HCT116 (cell line): ENCODE measurements around the gene TAGLN2. TPM values are rescaled to one million over a fixed set of nuclear protein-coding genes. Genes with fewer than 3 reads are reported as not detected.

ENCODE experiments used
- ATAC-seq: fragments of 200-7000 bp; cut with Tn5 transposase; 2 replicates; pipeline ENCODE4 v1.9.1; 2020; ENCODE audit warnings: mild to moderate bottlenecking, moderate library complexity
- BruUV-seq: library from RNA; stranded (reverse); fragments of 400-500 nt; replicated peaks from 2 replicates; lab custom pipeline; 2021; lab: Mats Ljungman, UMichigan
- CTCF ChIA-PET: fragments of 300-600 bp; sonication (Branson Sonifier 250); formaldehyde crosslinking; loops from one replicate; lab custom pipeline; 2021; ENCODE audit warnings: antibody characterized with exemption; lab: Charles Lee
- POLR2A ChIA-PET: fragments of 300-600, 350-600 bp; sonication (Branson Sonifier 250); formaldehyde crosslinking; loops from one replicate; lab custom pipeline; 2021; ENCODE audit warnings: antibody characterized with exemption; lab: Charles Lee
- RAD21 ChIA-PET, 2 experiments: fragments of 300-600 bp; sonication (Branson Sonifier 250); formaldehyde crosslinking; loops; one replicate each; lab custom pipeline; 2023; ENCODE audit warnings: low total read pairs in 2 of 2; ENCODE audit not compliant: uncharacterized antibody in 2 of 2, unreplicated experiment in 2 of 2, low non-redundant PET in 1 of 2; lab: Charles Lee
- DNase-seq: peaks from one replicate; pipeline ENCODE4 v3.0.0-alpha.2; 2010; ENCODE audit warnings: low read depth, low spot score
- H2AFZ ChIP-seq: fragments of 200-600 bp; shearing (Covaris generic), sonication (generic); 2 replicates; pipeline ENCODE4 v1.6.1; 2017; ENCODE audit warnings: low read depth, mixed run types, mixed read lengths, antibody characterized with exemption, low read length; ENCODE audit not compliant: poor library complexity, severe bottlenecking
- H3K27ac ChIP-seq: 2 replicates; pipeline ENCODE4 v1.5.1; 2012; ENCODE audit warnings: low read depth, low read length
- H3K27me3 ChIP-seq: fragments of 200-600 bp; sonication (generic); 2 replicates; pipeline ENCODE4 v1.6.1; 2016; ENCODE audit warnings: mixed run types, low read length, mixed read lengths; ENCODE audit not compliant: insufficient read depth
- H3K36me3 ChIP-seq, 2 experiments: fragments of 200-500 bp in 1 of 2; fragments of 200-600 bp in 1 of 2; sonication (Bioruptor generic) in 1 of 2; sonication (generic) in 1 of 2; 2 replicates each; pipeline versions ENCODE4 v1.5.1 to v1.6.1; 2014 to 2016; ENCODE audit warnings: low read length in 2 of 2, inconsistent platforms in 1 of 2, mixed read lengths in 1 of 2, mixed run types in 1 of 2; ENCODE audit not compliant: insufficient read depth in 2 of 2, control insufficient read depth in 1 of 2
- H3K4me1 ChIP-seq, 2 experiments: fragments of 200-600 bp in 1 of 2; sonication (generic) in 1 of 2; 2 replicates each; pipeline versions ENCODE4 v1.5.1 to v1.6.1; 2012 to 2017; ENCODE audit warnings: low read length in 2 of 2, inconsistent platforms in 1 of 2, mild to moderate bottlenecking in 1 of 2, mixed read lengths in 1 of 2, mixed run types in 1 of 2, moderate library complexity in 1 of 2; ENCODE audit not compliant: insufficient read depth in 2 of 2, control insufficient read depth in 1 of 2
- H3K4me2 ChIP-seq: fragments of 200-600 bp; sonication (generic); 2 replicates; pipeline ENCODE4 v1.6.1; 2017; ENCODE audit warnings: mixed run types, low read length, mixed read lengths
- H3K4me3 ChIP-seq, 2 experiments: fragments of 200-600 bp in 1 of 2; sonication (generic) in 1 of 2; replicated peaks in 1 of 2; 2 replicates each; pipeline ENCODE4 v1.5.1; 2011 to 2016; ENCODE audit warnings: low read length in 2 of 2, control low read depth in 1 of 2, low read depth in 1 of 2, mild to moderate bottlenecking in 1 of 2, mixed read lengths in 1 of 2, mixed run types in 1 of 2
- H3K79me2 ChIP-seq: fragments of 200-600 bp; sonication (generic); 2 replicates; pipeline ENCODE4 v1.6.1; 2017; ENCODE audit warnings: mild to moderate bottlenecking, mixed run types, low read length, moderate library complexity, mixed read lengths; ENCODE audit not compliant: insufficient read depth
- H3K9ac ChIP-seq: fragments of 200-600 bp; sonication (generic); 2 replicates; pipeline ENCODE4 v1.6.1; 2016; ENCODE audit warnings: low read length, mixed read lengths
- H3K9me2 ChIP-seq: fragments of 200-600 bp; sonication (generic), shearing (Covaris generic); 2 replicates; pipeline ENCODE4 v1.6.1; 2017; ENCODE audit warnings: mixed run types, mild to moderate bottlenecking, moderate library complexity; ENCODE audit not compliant: insufficient read depth
- H3K9me3 ChIP-seq, 2 experiments: fragments of 200-500 bp in 1 of 2; fragments of 200-600 bp in 1 of 2; sonication (Bioruptor generic) in 1 of 2; sonication (generic) in 1 of 2; 2 replicates each; pipeline ENCODE4 v1.6.1; 2014 to 2017; ENCODE audit warnings: low read length in 2 of 2, mixed read lengths in 2 of 2, inconsistent platforms in 1 of 2, low read depth in 1 of 2, mild to moderate bottlenecking in 1 of 2, mixed run types in 1 of 2, moderate library complexity in 1 of 2; ENCODE audit not compliant: control insufficient read depth in 1 of 2, insufficient read depth in 1 of 2
- H4K20me1 ChIP-seq: fragments of 200-600 bp; sonication (generic), shearing (Covaris generic); 2 replicates; pipeline ENCODE4 v1.6.1; 2017; ENCODE audit warnings: mixed run types, mild to moderate bottlenecking, moderate library complexity; ENCODE audit not compliant: insufficient read depth
- ATF3 ChIP-seq: IDR thresholded peaks from 2 replicates; pipeline ENCODE4 v1.6.1; 2012
- CTCF ChIP-seq, 3 experiments: fragments of 200-600 bp in 1 of 3; sonication (generic) in 1 of 3; IDR thresholded peaks in 2 of 3; conservative IDR thresholded peaks in 1 of 3; 2 replicates each; pipeline ENCODE4 v1.5.1; 2012 to 2017; ENCODE audit warnings: low read depth in 2 of 3, low read length in 2 of 3, antibody characterized with exemption in 1 of 3, borderline replicate concordance in 1 of 3, control low read depth in 1 of 3, mild to moderate bottlenecking in 1 of 3, mixed read lengths in 1 of 3, mixed run types in 1 of 3, moderate library complexity in 1 of 3; ENCODE audit not compliant: insufficient read depth in 1 of 3
- EGR1 ChIP-seq: IDR thresholded peaks from 2 replicates; pipeline ENCODE4 v1.6.1; 2012; ENCODE audit warnings: low read depth
- ELF1 ChIP-seq: IDR thresholded peaks from 2 replicates; pipeline ENCODE4 v1.6.1; 2012; ENCODE audit warnings: low read depth, borderline replicate concordance
- EZH2 ChIP-seq: fragments of 200-600 bp; sonication (generic); IDR thresholded peaks from 2 replicates; pipeline ENCODE4 v1.6.1; 2017; ENCODE audit warnings: antibody characterized with exemption, mixed run types
- FOSL1 ChIP-seq: IDR thresholded peaks from 2 replicates; pipeline ENCODE4 v1.6.1; 2012; ENCODE audit warnings: low read depth
- JUND ChIP-seq: IDR thresholded peaks from 2 replicates; pipeline ENCODE4 v1.6.1; 2012
- POLR2A ChIP-seq: IDR thresholded peaks from 2 replicates; pipeline ENCODE4 v1.7.0; 2011; ENCODE audit warnings: borderline replicate concordance; ENCODE audit not compliant: insufficient read depth, insufficient read length; ENCODE audit errors: extremely low read depth
- POLR2AphosphoS5 ChIP-seq: IDR thresholded peaks from 2 replicates; pipeline ENCODE4 v1.6.1; 2011; ENCODE audit warnings: mild to moderate bottlenecking, low read depth, low read length, moderate library complexity
- RAD21 ChIP-seq: IDR thresholded peaks from 2 replicates; pipeline ENCODE4 v1.6.1; 2012; ENCODE audit warnings: low read depth, mild to moderate bottlenecking
- SIN3A ChIP-seq: IDR thresholded peaks from 2 replicates; pipeline ENCODE4 v1.6.1; 2012; ENCODE audit warnings: low read depth
- SP1 ChIP-seq: IDR thresholded peaks from 2 replicates; pipeline ENCODE4 v1.6.1; 2012; ENCODE audit warnings: low read depth
- TCF7L2 ChIP-seq: IDR thresholded peaks from 2 replicates; pipeline ENCODE4 v1.7.0; 2011; ENCODE audit warnings: borderline replicate concordance, inconsistent platforms; ENCODE audit not compliant: insufficient read depth, insufficient read length; ENCODE audit errors: extremely low read depth
- ZBTB33 ChIP-seq: IDR thresholded peaks from 2 replicates; pipeline ENCODE4 v1.6.1; 2011; ENCODE audit warnings: mild to moderate bottlenecking, low read length, moderate library complexity; ENCODE audit not compliant: insufficient replicate concordance; ENCODE audit errors: extremely low read depth
- ZNF274 ChIP-seq: fragments of 200-500 bp; sonication (Bioruptor generic); IDR thresholded peaks from 2 replicates; pipeline ENCODE4 v1.6.1; 2014; ENCODE audit warnings: mild to moderate bottlenecking, low read depth, low read length, inconsistent platforms
- intact Hi-C: fragments of 100-400 bp; cut with micrococcal nuclease; formaldehyde crosslinking; loops from 2 replicates; pipeline ENCODE4 v1.10.0; 2022
- total RNA-seq: library from RNA; stranded (reverse); gene quantifications from one replicate; pipeline ENCODE4 v1.2.1, GENCODE V29; 2021; ENCODE audit not compliant: unreplicated experiment

The TAGLN2 gene
- total RNA-seq, 1 experiment from 2014 or later, result 127 TPM

GRCh38 chr1:159870704-159871103 is 54.6 kb downstream of the TAGLN2 start (continued):
- TF ChIP-seq FOSL1 (no peak), ATF3 (no peak), TCF7L2 (no peak), SP1 (no peak), SIN3A (no peak), EGR1 (no peak), POLR2AphosphoS5 (no peak), RAD21 (no peak), POLR2A (no peak), ZNF274 (no peak), JUND (no peak)

GRCh38 chr1:159869607-159870006 is 55.7 kb downstream of the TAGLN2 start:
- Histone ChIP-seq H3K36me3 (no peaks in the 10 kb centered on the region), H2AFZ (peak overlapping the region; percentile 19), H3K9ac (peak overlapping the region; percentile 27), H3K79me2 (no peaks in the 10 kb centered on the region), H3K9me3 (no peaks in the 10 kb centered on the region), H3K4me1 (peaks cover 29 to 57% of the 10 kb centered on the region in 2 experiments), H3K9me2 (no peaks in the 10 kb centered on the region), H3K4me2 (peak overlapping the region; percentile 60), H3K27me3 (no peaks in the 10 kb centered on the region), H3K27ac (0 out of 2 replicates have a peak overlapping the region, but pooled peaks have one; percentile 6), H4K20me1 (no peaks in the 10 kb centered on the region), H3K4me3 (peak overlapping the region in 1 of 2 experiments; percentile 24; a peak in 1 of 4 replicates)
- no TSS peak for BruUV-seq
- POLR2A ChIA-PET, result interaction anchor here (1.3 to 1.5 kb wide), 2 partner anchors 14 to 20 kb away, joined by 3 to 5 read pairs; no protein-coding TSS in a partner anchor
- DNase-seq (no peak), ATAC-seq (no peak)
- TF ChIP-seq ELF1 (no peak), EZH2 (no peak), SP1 (no peak), TCF7L2 (no peak), CTCF (IDR thresholded peaks at IDR 0.05 in 2 of 3, conservative IDR thresholded peaks at IDR 0.05 in 1 of 3; ENCODE audit: borderline replicate concordance in 1 of 3, insufficient read depth in 1 of 3, low read depth in 2 of 3, low read length in 2 of 3) (no peak), RAD21 (no peak), ZBTB33 (no peak), ZNF274 (no peak), POLR2AphosphoS5 (no peak), EGR1 (no peak)
- intact Hi-C loops, result no loop called here
- CTCF ChIA-PET, result interaction anchor here (1.1 kb wide), 1 partner anchor 79 kb away, joined by 3 read pairs; no protein-coding TSS in a partner anchor
- RAD21 ChIA-PET, result no interaction called here
